ENCODE data around the gene TUBA4B. TPM values are rescaled to one million over a fixed set of nuclear protein-coding genes. Genes with fewer than 3 reads are reported as not detected.
A peak's percentile ranks its signal among the peaks of the same experiment; 100 is the strongest.

The TUBA4B gene
- total and polyA plus RNA-seq, 2 of the 4 experiments (the other 2 are of a cell fraction): not detected

DNA sequence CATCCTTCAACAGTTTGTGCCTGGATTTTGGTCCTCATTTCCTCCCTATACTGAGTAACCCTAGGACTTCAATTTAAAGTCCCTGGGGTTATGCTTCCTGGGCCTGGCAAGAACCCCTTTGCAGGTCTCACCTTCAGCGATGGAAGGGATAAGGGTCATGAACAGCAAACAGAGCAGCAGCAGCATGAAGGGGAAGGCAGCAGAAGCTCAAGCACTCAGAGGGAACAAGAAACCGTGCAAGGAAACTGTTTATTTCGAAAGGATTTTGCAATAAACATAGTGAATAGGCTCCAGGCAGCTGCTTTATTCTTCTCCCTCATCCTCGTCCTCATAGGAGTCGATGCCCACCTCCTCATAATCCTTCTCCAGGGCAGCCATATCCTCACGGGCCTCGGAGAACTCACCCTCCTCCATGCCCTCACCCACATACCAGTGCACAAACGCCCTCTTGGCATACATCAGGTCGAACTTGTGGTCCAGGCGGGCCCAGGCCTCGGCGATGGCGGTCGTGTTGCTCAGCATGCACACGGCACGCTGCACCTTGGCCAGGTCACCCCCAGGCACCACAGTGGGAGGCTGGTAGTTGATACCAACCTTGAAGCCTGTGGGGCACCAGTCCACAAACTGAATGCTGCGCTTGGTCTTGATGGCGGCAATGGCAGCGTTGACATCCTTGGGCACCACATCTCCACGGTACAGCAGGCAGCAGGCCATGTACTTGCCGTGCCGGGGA is 2.8 kb upstream of the TUBA4B start:
- Histone ChIP-seq H2AK5ac (ENCODE audit: low read depth, low read length) (peak overlapping the region; percentile 87), H4K8ac (ENCODE audit: low read depth in 2 of 2, low read length in 2 of 2) (peak overlapping the region; percentile 7 to 82), H2AFZ (replicated peaks; ENCODE audit: low read length, poor library complexity) (peak overlapping the region; percentile 81), H3K4me3 (ENCODE audit: insufficient read depth, low read depth, low read length) (no peak overlapping the region), H3K4ac (ENCODE audit: low read depth, low read length) (peak overlapping the region; percentile 87), H4K91ac (ENCODE audit: insufficient read depth, low read depth, low read length) (peak overlapping the region; percentile 82), H3K79me1 (ENCODE audit: low read depth in 1 of 2, low read length in 2 of 2) (peaks cover 23 to 38% of the 10 kb centered on the region in 2 experiments), H3K9ac (ENCODE audit: low read depth, low read length) (peak overlapping the region; percentile 20), H3K14ac (replicated peaks; ENCODE audit: low read depth, low read length) (peak overlapping the region; percentile 90), H3K27me3 (ENCODE audit: control insufficient read depth, insufficient read depth, low read length) (peaks cover 5% of the 10 kb centered on the region), H4K20me1 (ENCODE audit: insufficient read depth, low read length) (0 out of 2 replicates have a peak, but pooled peaks cover 8% of the 10 kb centered on the region), H2BK5ac (ENCODE audit: low read depth, low read length, poor library complexity, severe bottlenecking) (peak overlapping the region; percentile 90), H4K5ac (ENCODE audit: low read depth, low read length) (peak overlapping the region; percentile 82), H3K27ac (ENCODE audit: insufficient read depth, low read length) (peak overlapping the region; percentile 72), H3K4me2 (ENCODE audit: low read depth, low read length) (peak overlapping the region; percentile 59), H3K56ac (ENCODE audit: extremely low read depth, insufficient read depth, low read length) (peak overlapping the region; percentile 76; the same call in 1 of the 2 replicates), H2BK15ac (ENCODE audit: low read depth, low read length) (peak overlapping the region; percentile 50; the same call in 2 of the 3 replicates), H3K36me3 (ENCODE audit: control insufficient read depth, insufficient read depth, low read length) (peaks cover 21% of the 10 kb centered on the region; the same call in 1 of the 2 replicates), H3K9me3 (ENCODE audit: control insufficient read depth, insufficient read depth, low read length) (no peaks in the 10 kb centered on the region), H3K23ac (ENCODE audit: low read depth, low read length) (peak overlapping the region; percentile 79; the same call in 1 of the 2 replicates), H2AK9ac (replicated peaks; ENCODE audit: low read depth, low read length, poor library complexity) (peak overlapping the region; percentile 99), H3K9me1 (ENCODE audit: insufficient read depth, low read length) (peaks cover 44% of the 10 kb centered on the region), H3K4me1 (ENCODE audit: control insufficient read depth, insufficient read depth, low read length) (peaks cover 46% of the 10 kb centered on the region), H2BK120ac (ENCODE audit: low read depth, low read length) (peak overlapping the region; percentile 70), H2BK20ac (ENCODE audit: low read depth, low read length) (peak overlapping the region; percentile 54; the same call in 1 of the 2 replicates), H3K18ac (ENCODE audit: low read depth, low read length) (peak overlapping the region; percentile 76)
- ChIA-PET POLR2A (ENCODE audit: unreplicated experiment) (no interaction called here), CTCF (interaction anchor here (1.6 to 2.3 kb wide), 2 partner anchors 27 to 45 kb away, joined by 6 to 10 read pairs; no protein-coding TSS in a partner anchor)
- WGBS, 2 experiments (ENCODE audit: extremely low coverage in 2 of 2, insufficient read length in 1 of 2): 91% methylated on average over 9 of the region's 22 CpGs; no CpG with 5 or more reads in 1 of the 2 experiments
- no TSS peak for BruUV-seq (replicated peaks)
- TF ChIP-seq, protein P1, sequence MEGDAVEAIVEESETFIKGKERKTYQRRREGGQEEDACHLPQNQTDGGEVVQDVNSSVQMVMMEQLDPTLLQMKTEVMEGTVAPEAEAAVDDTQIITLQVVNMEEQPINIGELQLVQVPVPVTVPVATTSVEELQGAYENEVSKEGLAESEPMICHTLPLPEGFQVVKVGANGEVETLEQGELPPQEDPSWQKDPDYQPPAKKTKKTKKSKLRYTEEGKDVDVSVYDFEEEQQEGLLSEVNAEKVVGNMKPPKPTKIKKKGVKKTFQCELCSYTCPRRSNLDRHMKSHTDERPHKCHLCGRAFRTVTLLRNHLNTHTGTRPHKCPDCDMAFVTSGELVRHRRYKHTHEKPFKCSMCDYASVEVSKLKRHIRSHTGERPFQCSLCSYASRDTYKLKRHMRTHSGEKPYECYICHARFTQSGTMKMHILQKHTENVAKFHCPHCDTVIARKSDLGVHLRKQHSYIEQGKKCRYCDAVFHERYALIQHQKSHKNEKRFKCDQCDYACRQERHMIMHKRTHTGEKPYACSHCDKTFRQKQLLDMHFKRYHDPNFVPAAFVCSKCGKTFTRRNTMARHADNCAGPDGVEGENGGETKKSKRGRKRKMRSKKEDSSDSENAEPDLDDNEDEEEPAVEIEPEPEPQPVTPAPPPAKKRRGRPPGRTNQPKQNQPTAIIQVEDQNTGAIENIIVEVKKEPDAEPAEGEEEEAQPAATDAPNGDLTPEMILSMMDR (conservative IDR thresholded peaks at IDR 0.05; ENCODE audit: low read depth, low read length): no peak
- in situ Hi-C loops (cut with MboI; ENCODE audit: low sequenced_read_pairs): no loop called here
- dilution Hi-C loops (cut with HindIII; ENCODE audit: low sequenced_read_pairs, unreplicated experiment): no loop called here
- intact Hi-C loops (cut with micrococcal nuclease): no loop called here
- DNase-seq: peak; percentile 23
- no peak for ATAC-seq (ENCODE audit: low read depth)
